HEK293T (cell line): ENCODE measurements around the gene SMIM41.

Experiments used
- CTCF ChIA-PET: fragments of 350-600 bp; formaldehyde crosslinking; extraction: SDS; loops from one replicate; lab custom pipeline; 2021; ENCODE audit warnings: antibody characterized with exemption, inconsistent platforms; lab: Yijun Ruan, JAX
- POLR2A ChIA-PET: fragments of 350-600 bp; formaldehyde crosslinking; extraction: SDS; loops from one replicate; lab custom pipeline; 2020; ENCODE audit warnings: antibody characterized with exemption, inconsistent platforms; lab: Yijun Ruan, JAX
- DNase-seq: peaks from one replicate; pipeline ENCODE4 v3.0.0; 2012; ENCODE audit warnings: mixed read lengths; ENCODE audit errors: extremely low spot score
- ARNT ChIP-seq: fragments of 450-650 bp; IDR thresholded peaks from 2 replicates; pipeline ENCODE4 v1.6.1; 2017; ENCODE audit warnings: mild to moderate bottlenecking
- BHLHE40 ChIP-seq: fragments of 450-650 bp; IDR thresholded peaks from 2 replicates; pipeline ENCODE4 v1.6.1; 2016; ENCODE audit warnings: mild to moderate bottlenecking, moderate library complexity, borderline replicate concordance
- CTBP1 ChIP-seq: fragments of 450-650 bp; IDR thresholded peaks from 2 replicates; pipeline ENCODE4 v1.6.1; 2016; ENCODE audit warnings: borderline replicate concordance
- ELF4 ChIP-seq: fragments of 450-650 bp; IDR thresholded peaks from 2 replicates; pipeline ENCODE4 v1.6.1; 2017; ENCODE audit warnings: antibody characterized with exemption
- FOXA1 ChIP-seq: fragments of 450-650 bp; IDR thresholded peaks from 2 replicates; pipeline ENCODE4 v1.6.1; 2016; ENCODE audit warnings: mild to moderate bottlenecking
- FOXK2 ChIP-seq: fragments of 450-650 bp; IDR thresholded peaks from 2 replicates; pipeline ENCODE4 v1.6.1; 2016; ENCODE audit warnings: mild to moderate bottlenecking
- FOXM1 ChIP-seq: fragments of 450-650 bp; IDR thresholded peaks from 2 replicates; pipeline ENCODE4 v1.6.1; 2017; ENCODE audit warnings: mild to moderate bottlenecking, borderline replicate concordance
- HDGF ChIP-seq: fragments of 450-650 bp; IDR thresholded peaks from 2 replicates; pipeline ENCODE4 v1.6.1; 2017; ENCODE audit warnings: antibody characterized with exemption, borderline replicate concordance
- L3MBTL2 ChIP-seq: fragments of 450-650 bp; conservative IDR thresholded peaks from 2 replicates; pipeline ENCODE4 v1.6.1; 2016; ENCODE audit warnings: mild to moderate bottlenecking
- LEF1 ChIP-seq: fragments of 450-650 bp; IDR thresholded peaks from 2 replicates; pipeline ENCODE4 v1.6.1; 2017; ENCODE audit warnings: mild to moderate bottlenecking, borderline replicate concordance
- NFRKB ChIP-seq: fragments of 450-650 bp; IDR thresholded peaks from 2 replicates; pipeline ENCODE4 v1.6.1; 2016; ENCODE audit warnings: mild to moderate bottlenecking, moderate library complexity
- PKNOX1 ChIP-seq: fragments of 450-650 bp; IDR thresholded peaks from 2 replicates; pipeline ENCODE4 v1.6.1; 2016
- SP1 ChIP-seq: fragments of 450-650 bp; IDR thresholded peaks from 2 replicates; pipeline ENCODE4 v1.6.1; 2017
- SUZ12 ChIP-seq: fragments of 450-650 bp; IDR thresholded peaks from 2 replicates; pipeline ENCODE4 v1.6.1; 2016; ENCODE audit warnings: mild to moderate bottlenecking
- TARDBP ChIP-seq: fragments of 450-650 bp; IDR thresholded peaks from 2 replicates; pipeline ENCODE4 v1.6.1; 2016
- ZNF384 ChIP-seq: fragments of 450-650 bp; IDR thresholded peaks from 2 replicates; pipeline ENCODE4 v1.6.1; 2016

Gene SMIM41

GRCh38 chr12:52086944-52087835, 7.7 kb downstream of the SMIM41 start:
- ChIA-PET CTCF (interaction anchor here (0.9 to 7.3 kb wide), 3 partner anchors 61 to 64 kb away, joined by 3 to 93 read pairs (median 5); no protein-coding TSS in a partner anchor), POLR2A (no interaction called here)
- no peak for DNase-seq
- TF ChIP-seq NFRKB (no peak), ARNT (no peak), ELF4 (no peak), PKNOX1 (no peak), FOXM1 (no peak), CTBP1 (no peak), SUZ12 (no peak), BHLHE40 (no peak), FOXK2 (no peak), FOXA1 (no peak), HDGF (no peak), SP1 (no peak), L3MBTL2 (no peak), LEF1 (no peak), TARDBP (no peak)

- CTCF ChIA-PET: interaction anchor here (0.9 to 1.1 kb wide), 2 partner anchors 63 to 65 kb away, joined by 3 to 5 read pairs; no protein-coding TSS in a partner anchor
- no peak for DNase-seq
- TF ChIP-seq ARNT (no peak), FOXK2 (no peak), TARDBP (no peak), BHLHE40 (no peak), CTBP1 (no peak)
- POLR2A ChIA-PET: no interaction called here
Observed at GRCh38 chr12:52087961-52088820, 8.7 kb downstream of the SMIM41 start.

- no peak for DNase-seq
- TF ChIP-seq HDGF: no peak
- TF ChIP-seq FOXK2: no peak
- TF ChIP-seq ARNT: no peak
- TF ChIP-seq PKNOX1: no peak
- TF ChIP-seq FOXA1: no peak
- no peak for TF ChIP-seq FOXM1
- TF ChIP-seq ZNF384: no peak
- ChIA-PET POLR2A (no interaction called here), CTCF (interaction anchor here (0.7 kb wide), 1 partner anchor 18 kb away, joined by 7 read pairs; no protein-coding TSS in a partner anchor)
Observed at GRCh38 chr12:52089491-52089890, 10.0 kb downstream of the SMIM41 start.

GRCh38 chr12:52090291-52090690, 10.8 kb downstream of the SMIM41 start:
- ChIA-PET POLR2A (no interaction called here), CTCF (no interaction called here)
- TF ChIP-seq ARNT: no peak
- no peak for TF ChIP-seq PKNOX1
- no peak for TF ChIP-seq FOXK2
- TF ChIP-seq FOXM1: no peak
- TF ChIP-seq CTBP1: no peak
- TF ChIP-seq SUZ12: no peak
- no peak for TF ChIP-seq SP1
- no peak for TF ChIP-seq FOXA1
- no peak for DNase-seq

- DNase-seq: no peak
- ChIA-PET POLR2A (no interaction called here), CTCF (interaction anchor here (0.9 to 1.2 kb wide), 3 partner anchors 9 to 66 kb away, joined by 3 to 5 read pairs (median 3); no protein-coding TSS in a partner anchor)
- TF ChIP-seq BHLHE40 (no peak), HDGF (no peak), SUZ12 (no peak), LEF1 (no peak), SP1 (no peak), FOXK2 (no peak), PKNOX1 (no peak), L3MBTL2 (no peak), ARNT (no peak), TARDBP (no peak), FOXM1 (no peak), CTBP1 (no peak), NFRKB (no peak), ELF4 (no peak), ZNF384 (no peak), FOXA1 (no peak)
Observed at GRCh38 chr12:52091061-52091460, 11.6 kb downstream of the SMIM41 start.
